GM12891 (cell line): Measurements from ENCODE around the gene RPN2.
A peak's percentile ranks its signal among the peaks of the same experiment; 100 is the strongest.

Experiments
- DNase-seq: peaks from one replicate; pipeline ENCODE4 v3.0.0; 2011; ENCODE audit warnings: low spot score; ENCODE audit not compliant: insufficient read length
- FAIRE-seq: peaks from 2 replicates; lab custom pipeline; 2011; peaks lifted over from hg19 to GRCh38; lab: Jason Lieb, UNC
- PAX5 ChIP-seq: IDR thresholded peaks from 2 replicates; pipeline ENCODE4 v1.6.1; 2011; ENCODE audit warnings: low read length, moderate library complexity, mild to moderate bottlenecking; ENCODE audit not compliant: insufficient read depth, severe bottlenecking
- POLR2A ChIP-seq: IDR thresholded peaks from 2 replicates; pipeline ENCODE4 v1.6.1; 2011; ENCODE audit warnings: low read depth, low read length, control low read depth
- POLR2AphosphoS5 ChIP-seq: IDR thresholded peaks from 2 replicates; pipeline ENCODE4 v1.6.1; 2011; ENCODE audit warnings: low read depth, low read length, control low read depth
- POU2F2 ChIP-seq: IDR thresholded peaks from 2 replicates; pipeline ENCODE4 v1.6.1; 2011; ENCODE audit warnings: low read depth, mild to moderate bottlenecking, control low read depth, low read length, moderate library complexity
- SPI1 ChIP-seq: IDR thresholded peaks from 2 replicates; pipeline ENCODE4 v1.6.1; 2011; ENCODE audit warnings: low read depth, low read length, control low read depth
- TAF1 ChIP-seq: IDR thresholded peaks from 2 replicates; pipeline ENCODE4 v1.6.1; 2011; ENCODE audit warnings: low read depth, low read length, control low read depth

Gene RPN2

GRCh38 chr20:37280403-37280802, 101.3 kb downstream of the RPN2 start:
- no peak for DNase-seq
- FAIRE-seq: no peak
- TF ChIP-seq POU2F2 (no peak), PAX5 (no peak), POLR2A (no peak), TAF1 (no peak), SPI1 (no peak), POLR2AphosphoS5 (no peak)

- FAIRE-seq: no peak
- TF ChIP-seq POU2F2 (no peak), PAX5 (no peak), POLR2AphosphoS5 (no peak), SPI1 (no peak), POLR2A (no peak), TAF1 (no peak)
- DNase-seq: no peak
Measured at GRCh38 chr20:37282556-37282955, 103.4 kb downstream of the RPN2 start.

GRCh38 chr20:37283530-37284195, 104.5 kb downstream of the RPN2 start:
- no peak for TF ChIP-seq POU2F2
- no peak for TF ChIP-seq SPI1
- TF ChIP-seq TAF1: no peak
- no peak for TF ChIP-seq POLR2A
- TF ChIP-seq PAX5: no peak
- no peak for TF ChIP-seq POLR2AphosphoS5
- FAIRE-seq (no peak), DNase-seq (no peak)

GRCh38 chr20:37284691-37285161, 105.6 kb downstream of the RPN2 start:
- TF ChIP-seq PAX5: no peak
- TF ChIP-seq POLR2A: no peak
- no peak for TF ChIP-seq TAF1
- TF ChIP-seq SPI1: no peak
- TF ChIP-seq POLR2AphosphoS5: no peak
- TF ChIP-seq POU2F2: no peak

GRCh38 chr20:37285664-37286374, 106.7 kb downstream of the RPN2 start:
- FAIRE-seq (no peak), DNase-seq (no peak)
- TF ChIP-seq POU2F2: no peak
- no peak for TF ChIP-seq POLR2A
- TF ChIP-seq TAF1: no peak

More at GRCh38 chr20:37284691-37285161, 105.6 kb downstream of the RPN2 start:
- FAIRE-seq (no peak), DNase-seq (no peak)

GRCh38 chr20:37288091-37288490, 109.0 kb downstream of the RPN2 start:
- DNase-seq (no peak), FAIRE-seq (no peak)

GRCh38 chr20:37290158-37290810, 111.2 kb downstream of the RPN2 start:
- FAIRE-seq: no peak
- no peak for DNase-seq
- no peak for TF ChIP-seq SPI1
- TF ChIP-seq TAF1: no peak
- TF ChIP-seq POLR2A: no peak
- TF ChIP-seq POU2F2: no peak
- TF ChIP-seq POLR2AphosphoS5: no peak
- TF ChIP-seq PAX5: no peak

More at GRCh38 chr20:37288091-37288490, 109.0 kb downstream of the RPN2 start:
- no peak for TF ChIP-seq POLR2A
- 0 out of 2 replicates have a peak, but pooled peaks have one; percentile 26 for TF ChIP-seq SPI1
- TF ChIP-seq POLR2AphosphoS5: no peak
- TF ChIP-seq TAF1: no peak
- TF ChIP-seq PAX5: no peak
